Endothelial cell (in vitro differentiated cells): ENCODE data around the gene XYLT2. TPM values are rescaled to one million over a fixed set of nuclear protein-coding genes. Genes with fewer than 3 reads are reported as not detected.
A peak's percentile ranks its signal among the peaks of the same experiment; 100 is the strongest.

Experiments used
- DNase-seq: peaks from one replicate; pipeline ENCODE4 v3.0.0; 2021; ENCODE audit warnings: low spot score
- H3K27ac Mint-ChIP-seq: one replicate; pipeline ENCODE4 v1.8.0; 2021; ENCODE audit warnings: mixed read lengths, inconsistent platforms; ENCODE audit not compliant: unreplicated experiment
- H3K27me3 Mint-ChIP-seq: one replicate; pipeline ENCODE4 v1.8.0; 2021; ENCODE audit warnings: mild to moderate bottlenecking, moderate library complexity, mixed read lengths, inconsistent platforms; ENCODE audit not compliant: unreplicated experiment
- H3K36me3 Mint-ChIP-seq: one replicate; pipeline ENCODE4 v1.8.0; 2021; ENCODE audit warnings: mild to moderate bottlenecking, low read depth, mixed read lengths, inconsistent platforms; ENCODE audit not compliant: unreplicated experiment
- H3K4me1 Mint-ChIP-seq: one replicate; pipeline ENCODE4 v1.8.0; 2021; ENCODE audit warnings: mild to moderate bottlenecking, mixed read lengths, inconsistent platforms; ENCODE audit not compliant: unreplicated experiment
- H3K4me3 Mint-ChIP-seq: one replicate; pipeline ENCODE4 v1.8.0; 2021; ENCODE audit warnings: mild to moderate bottlenecking, mixed read lengths, inconsistent platforms; ENCODE audit not compliant: unreplicated experiment
- H3K9me3 Mint-ChIP-seq: one replicate; pipeline ENCODE4 v1.8.0; 2021; ENCODE audit warnings: mixed read lengths, inconsistent platforms; ENCODE audit not compliant: unreplicated experiment
- total RNA-seq: library from RNA; stranded (reverse); fragmentation: NEBNext Ultra II Directional; extraction: Animal tissue kit (Norgen Biotek cat#: 25700); gene quantifications from one replicate; pipeline ENCODE4 v1.2.1, GENCODE V29; 2021; ENCODE audit not compliant: unreplicated experiment
- TF ChIP-seq, protein P1 (sequence below): fragments of 200-600 bp; sonication (generic); IDR thresholded peaks from one replicate; pipeline ENCODE4 v1.5.0; 2021; ENCODE audit warnings: antibody characterized with exemption; ENCODE audit not compliant: unreplicated experiment

The XYLT2 gene
- total RNA-seq, 1 donor from 2014 or later = 23.1 TPM

DNA sequence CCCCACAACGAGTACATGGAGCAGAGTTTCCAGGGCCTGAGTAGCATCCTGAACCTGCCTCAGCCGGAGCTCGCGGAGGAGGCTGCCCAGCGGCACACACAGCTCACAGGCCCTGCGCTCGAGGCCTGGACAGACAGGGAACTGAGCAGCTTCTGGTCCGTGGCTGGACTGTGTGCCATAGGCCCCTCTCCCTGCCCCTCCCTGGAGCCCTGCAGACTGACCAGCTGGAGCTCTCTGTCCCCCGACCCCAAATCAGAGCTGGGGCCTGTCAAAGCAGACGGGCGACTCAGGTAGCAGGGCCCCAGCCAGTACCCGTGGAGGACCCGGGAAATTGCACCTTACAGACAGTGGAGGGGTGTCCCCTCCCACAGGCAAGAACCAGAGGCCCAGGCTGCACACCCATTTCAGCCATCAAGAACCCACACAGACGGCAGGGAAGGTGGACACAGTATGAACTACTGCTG is 14.1 kb downstream of the XYLT2 start:
- Mint-ChIP-seq H3K27ac (no peak overlapping the region), H3K4me1 (peaks cover 9% of the 10 kb centered on the region), H3K36me3 (peaks cover 6% of the 10 kb centered on the region), H3K27me3 (peaks cover 8% of the 10 kb centered on the region), H3K9me3 (no peaks in the 10 kb centered on the region), H3K4me3 (no peak overlapping the region)
- TF ChIP-seq, protein P1, sequence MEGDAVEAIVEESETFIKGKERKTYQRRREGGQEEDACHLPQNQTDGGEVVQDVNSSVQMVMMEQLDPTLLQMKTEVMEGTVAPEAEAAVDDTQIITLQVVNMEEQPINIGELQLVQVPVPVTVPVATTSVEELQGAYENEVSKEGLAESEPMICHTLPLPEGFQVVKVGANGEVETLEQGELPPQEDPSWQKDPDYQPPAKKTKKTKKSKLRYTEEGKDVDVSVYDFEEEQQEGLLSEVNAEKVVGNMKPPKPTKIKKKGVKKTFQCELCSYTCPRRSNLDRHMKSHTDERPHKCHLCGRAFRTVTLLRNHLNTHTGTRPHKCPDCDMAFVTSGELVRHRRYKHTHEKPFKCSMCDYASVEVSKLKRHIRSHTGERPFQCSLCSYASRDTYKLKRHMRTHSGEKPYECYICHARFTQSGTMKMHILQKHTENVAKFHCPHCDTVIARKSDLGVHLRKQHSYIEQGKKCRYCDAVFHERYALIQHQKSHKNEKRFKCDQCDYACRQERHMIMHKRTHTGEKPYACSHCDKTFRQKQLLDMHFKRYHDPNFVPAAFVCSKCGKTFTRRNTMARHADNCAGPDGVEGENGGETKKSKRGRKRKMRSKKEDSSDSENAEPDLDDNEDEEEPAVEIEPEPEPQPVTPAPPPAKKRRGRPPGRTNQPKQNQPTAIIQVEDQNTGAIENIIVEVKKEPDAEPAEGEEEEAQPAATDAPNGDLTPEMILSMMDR = no peak
- DNase-seq = no peak

DNA sequence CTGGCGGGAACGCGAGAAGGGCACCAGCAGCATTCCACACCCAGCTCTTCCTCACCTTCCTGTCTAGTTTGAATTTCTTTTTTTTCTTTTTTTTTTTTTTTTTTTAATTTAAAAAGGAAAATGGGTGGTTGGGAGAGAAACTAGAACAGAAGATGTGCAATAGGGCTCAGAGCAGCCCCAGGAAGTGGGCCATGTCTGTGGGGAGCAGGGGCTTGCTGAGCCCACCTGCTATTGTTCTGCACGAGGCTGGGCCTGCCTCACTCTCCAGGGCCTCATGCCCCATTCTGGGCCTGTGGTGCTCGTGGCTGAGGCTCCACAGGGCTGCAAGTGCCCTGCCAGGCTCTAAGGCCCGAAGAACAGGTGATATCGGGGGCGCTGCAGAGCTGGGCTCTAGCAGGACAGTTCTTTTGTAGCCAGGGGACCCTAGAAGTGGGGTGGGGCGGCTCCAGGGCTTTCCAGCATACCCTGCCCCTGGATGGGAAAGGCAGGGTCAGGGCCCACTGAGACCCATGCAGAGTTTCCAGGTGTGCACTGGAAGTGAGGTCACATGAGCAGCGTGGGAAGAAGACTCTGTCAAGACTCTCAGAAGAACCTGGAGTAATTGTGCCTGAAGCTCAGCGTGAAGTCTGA is 14.7 kb downstream of the XYLT2 start:
- H3K4me1 Mint-ChIP-seq = peaks cover 9% of the 10 kb centered on the region
- no peak for DNase-seq
- H3K4me3 Mint-ChIP-seq = no peak overlapping the region
- peaks cover 6% of the 10 kb centered on the region for H3K36me3 Mint-ChIP-seq
- no peak overlapping the region for H3K27ac Mint-ChIP-seq
- H3K9me3 Mint-ChIP-seq = no peaks in the 10 kb centered on the region
- TF ChIP-seq, protein P1 = no peak
- peaks cover 8% of the 10 kb centered on the region for H3K27me3 Mint-ChIP-seq

DNA sequence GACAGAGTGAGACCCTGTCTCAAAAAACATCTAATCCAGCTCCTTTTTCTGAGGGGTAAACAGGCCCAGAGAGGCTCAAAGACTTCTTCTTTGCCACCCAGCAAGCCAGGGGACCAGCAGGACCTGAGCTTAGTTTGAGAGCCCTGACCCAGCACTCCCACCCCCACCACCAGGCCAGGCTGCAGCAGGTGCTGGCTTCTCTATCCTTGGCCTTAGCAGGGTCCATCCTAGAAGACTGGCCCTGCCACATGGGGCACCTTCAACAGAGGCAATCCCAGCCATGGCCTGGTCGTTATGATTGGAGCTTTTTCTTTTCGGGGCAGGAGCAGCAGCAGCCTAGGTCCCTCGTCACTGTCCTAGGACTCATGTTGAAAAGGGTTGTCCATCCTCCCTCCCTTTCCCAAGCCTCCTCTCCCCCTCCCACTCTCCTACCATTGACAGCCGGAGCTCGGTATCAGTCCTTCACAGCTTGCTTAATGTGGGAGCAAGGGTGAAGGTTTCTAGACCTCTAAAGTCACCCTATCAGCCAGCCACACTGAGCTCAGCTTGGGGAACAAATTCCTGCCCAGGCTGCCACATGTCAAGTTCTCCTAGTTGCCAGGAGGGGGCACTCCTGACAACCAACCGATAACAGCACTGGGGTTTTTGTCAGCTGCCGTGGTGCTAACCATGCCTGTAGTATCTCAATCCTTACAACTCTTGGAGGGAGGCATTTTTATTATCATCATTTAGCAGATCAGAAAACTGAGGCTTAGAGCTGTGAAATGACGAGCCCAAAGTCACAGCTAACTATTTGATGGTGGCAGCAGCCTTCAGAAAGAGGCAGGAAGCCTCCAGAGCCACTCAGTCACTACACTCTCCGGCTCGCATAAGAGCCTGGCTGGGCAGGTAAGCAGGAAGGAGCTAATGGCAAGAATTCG is 15.9 kb downstream of the XYLT2 start:
- peaks cover 6% of the 10 kb centered on the region for H3K36me3 Mint-ChIP-seq
- peaks cover 9% of the 10 kb centered on the region for H3K4me1 Mint-ChIP-seq
- H3K27ac Mint-ChIP-seq = no peak overlapping the region
- no peak overlapping the region for H3K4me3 Mint-ChIP-seq
- H3K27me3 Mint-ChIP-seq = peaks cover 8% of the 10 kb centered on the region
- H3K9me3 Mint-ChIP-seq = no peaks in the 10 kb centered on the region
- peak; percentile 61 for DNase-seq
- TF ChIP-seq, protein P1 = peak; percentile 75

DNA sequence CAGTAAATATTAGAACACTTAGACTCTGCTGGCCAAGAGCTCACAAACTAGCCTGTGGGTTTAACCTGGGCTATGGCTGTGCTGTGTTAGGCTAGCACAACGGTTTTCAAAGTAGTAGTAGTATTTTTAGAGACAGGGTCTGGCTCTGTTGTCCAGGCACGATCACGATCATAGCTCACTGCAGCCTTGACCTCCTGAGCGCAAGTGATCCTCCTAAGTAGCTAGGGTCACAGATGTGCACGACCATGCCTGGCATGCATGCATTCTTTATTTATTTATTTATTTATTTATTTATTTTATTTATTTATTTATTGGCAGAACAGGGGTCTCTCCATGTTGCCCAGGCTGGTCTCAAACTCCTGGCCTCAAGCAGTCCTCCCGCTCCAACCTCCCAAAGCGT is 16.7 kb downstream of the XYLT2 start:
- H3K36me3 Mint-ChIP-seq = peaks cover 6% of the 10 kb centered on the region
- peaks cover 9% of the 10 kb centered on the region for H3K4me1 Mint-ChIP-seq
- TF ChIP-seq, protein P1 = no peak
- peaks cover 7% of the 10 kb centered on the region for H3K27me3 Mint-ChIP-seq
- H3K4me3 Mint-ChIP-seq = no peak overlapping the region
- DNase-seq = no peak
- no peaks in the 10 kb centered on the region for H3K9me3 Mint-ChIP-seq
- H3K27ac Mint-ChIP-seq = no peak overlapping the region
